Stomach (tissue), 4 donors: Measurements from ENCODE around the gene TBL1XR1.

ENCODE experiments used
- CTCF ChIP-seq, 7 experiments: fragments of 450-650 bp in 4 of 7; fragments of 200-600 bp in 3 of 7; sonication (generic) in 3 of 7; IDR thresholded peaks; one replicate each; pipeline ENCODE4 v1.5.1; 2016 to 2019; ENCODE audit warnings: antibody characterized with exemption in 7 of 7, control low read depth in 2 of 7, mild to moderate bottlenecking in 1 of 7
- POLR2A ChIP-seq, 4 donors: fragments of 450-650 bp; IDR thresholded peaks; one replicate each; pipeline ENCODE4 v1.6.1; 2016; ENCODE audit warnings: antibody characterized with exemption in 4 of 4, control low read depth in 2 of 4, mild to moderate bottlenecking in 1 of 4, moderate library complexity in 1 of 4

- TF ChIP-seq CTCF (IDR thresholded peaks at IDR 0.05) (no peak), POLR2A (IDR thresholded peaks at IDR 0.05) (no peak)
These were observed 220.7 kb downstream of the TBL1XR1 start for GRCh38 chr3:176976586-176976985.
